GM23338 (cell line): ENCODE results near the gene CCBE1.

Source experiments
- CTCF ChIP-seq, 2 experiments: fragments of 200-600 bp in 1 of 2; sonication (generic) in 1 of 2; conservative IDR thresholded peaks; 2 replicates each; pipeline versions ENCODE4 v1.5.1 to v1.6.1; 2016 to 2017; ENCODE audit warnings: antibody characterized with exemption in 2 of 2, low read depth in 2 of 2, mild to moderate bottlenecking in 2 of 2, moderate library complexity in 1 of 2
- REST ChIP-seq: IDR thresholded peaks from one replicate; pipeline ENCODE4 v1.6.1; 2018; ENCODE audit warnings: antibody characterized with exemption; ENCODE audit not compliant: unreplicated experiment

- TF ChIP-seq CTCF (conservative IDR thresholded peaks at IDR 0.05; ENCODE audit: low read depth in 2 of 2) (no peak), REST (no peak)
Observed at GRCh38 chr18:59416818-59417217, 280.4 kb downstream of the CCBE1 start.
